ENCODE measurements around the gene SH3TC1. TPM values are rescaled to one million over a fixed set of nuclear protein-coding genes. Genes with fewer than 3 reads are reported as not detected.

Gene SH3TC1
- total RNA-seq, 4 donors from 2014 or later, result 9.6 to 12.9 (median 12.6) TPM

DNA sequence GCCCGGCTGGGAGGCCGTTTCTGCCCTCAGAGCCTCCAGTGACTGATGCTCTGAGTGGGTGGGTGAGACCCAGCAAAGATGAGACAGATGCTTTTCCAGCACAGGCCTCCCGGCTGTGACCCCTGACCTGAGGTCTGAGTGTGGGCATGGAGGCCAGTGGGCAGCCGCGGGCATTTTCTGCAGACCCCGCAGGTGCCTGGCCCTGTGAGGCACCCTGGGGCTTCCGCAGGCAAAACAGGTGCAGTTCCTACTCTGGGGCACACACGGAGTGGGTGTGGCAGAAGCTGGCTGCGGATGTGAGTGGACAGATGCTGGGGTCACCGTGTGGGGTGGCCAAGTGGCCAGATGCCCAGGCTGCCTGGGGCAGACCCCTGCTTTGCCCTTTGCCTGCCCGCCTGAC, 85.3 kb downstream of the SH3TC1 start:
- ATAC-seq, result no peak
- Histone ChIP-seq H3K9me3 (no peaks in the 10 kb centered on the region), H3K27ac (no peak overlapping the region), H3K36me3 (peaks cover 0 to 3% of the 10 kb centered on the region in 2 donors), H3K27me3 (no peaks in the 10 kb centered on the region), H3K4me3 (no peak overlapping the region), H3K4me1 (peaks cover 0 to 31% (median 0%) of the 10 kb centered on the region in 3 donors)
- WGBS, 2 donors (ENCODE audit: low coverage in 1 of 2), result 100% methylated on average over 1 of the region's 11 CpGs; no CpG with 5 or more reads in 1 of the 2 donors
- TF ChIP-seq, protein P1, sequence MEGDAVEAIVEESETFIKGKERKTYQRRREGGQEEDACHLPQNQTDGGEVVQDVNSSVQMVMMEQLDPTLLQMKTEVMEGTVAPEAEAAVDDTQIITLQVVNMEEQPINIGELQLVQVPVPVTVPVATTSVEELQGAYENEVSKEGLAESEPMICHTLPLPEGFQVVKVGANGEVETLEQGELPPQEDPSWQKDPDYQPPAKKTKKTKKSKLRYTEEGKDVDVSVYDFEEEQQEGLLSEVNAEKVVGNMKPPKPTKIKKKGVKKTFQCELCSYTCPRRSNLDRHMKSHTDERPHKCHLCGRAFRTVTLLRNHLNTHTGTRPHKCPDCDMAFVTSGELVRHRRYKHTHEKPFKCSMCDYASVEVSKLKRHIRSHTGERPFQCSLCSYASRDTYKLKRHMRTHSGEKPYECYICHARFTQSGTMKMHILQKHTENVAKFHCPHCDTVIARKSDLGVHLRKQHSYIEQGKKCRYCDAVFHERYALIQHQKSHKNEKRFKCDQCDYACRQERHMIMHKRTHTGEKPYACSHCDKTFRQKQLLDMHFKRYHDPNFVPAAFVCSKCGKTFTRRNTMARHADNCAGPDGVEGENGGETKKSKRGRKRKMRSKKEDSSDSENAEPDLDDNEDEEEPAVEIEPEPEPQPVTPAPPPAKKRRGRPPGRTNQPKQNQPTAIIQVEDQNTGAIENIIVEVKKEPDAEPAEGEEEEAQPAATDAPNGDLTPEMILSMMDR (IDR thresholded peaks at IDR 0.05), result no peak
- TF ChIP-seq EP300 (IDR thresholded peaks at IDR 0.05) (no peak), POLR2A (IDR thresholded peaks at IDR 0.05) (no peak), POLR2AphosphoS5 (IDR thresholded peaks at IDR 0.05) (no peak)

DNA sequence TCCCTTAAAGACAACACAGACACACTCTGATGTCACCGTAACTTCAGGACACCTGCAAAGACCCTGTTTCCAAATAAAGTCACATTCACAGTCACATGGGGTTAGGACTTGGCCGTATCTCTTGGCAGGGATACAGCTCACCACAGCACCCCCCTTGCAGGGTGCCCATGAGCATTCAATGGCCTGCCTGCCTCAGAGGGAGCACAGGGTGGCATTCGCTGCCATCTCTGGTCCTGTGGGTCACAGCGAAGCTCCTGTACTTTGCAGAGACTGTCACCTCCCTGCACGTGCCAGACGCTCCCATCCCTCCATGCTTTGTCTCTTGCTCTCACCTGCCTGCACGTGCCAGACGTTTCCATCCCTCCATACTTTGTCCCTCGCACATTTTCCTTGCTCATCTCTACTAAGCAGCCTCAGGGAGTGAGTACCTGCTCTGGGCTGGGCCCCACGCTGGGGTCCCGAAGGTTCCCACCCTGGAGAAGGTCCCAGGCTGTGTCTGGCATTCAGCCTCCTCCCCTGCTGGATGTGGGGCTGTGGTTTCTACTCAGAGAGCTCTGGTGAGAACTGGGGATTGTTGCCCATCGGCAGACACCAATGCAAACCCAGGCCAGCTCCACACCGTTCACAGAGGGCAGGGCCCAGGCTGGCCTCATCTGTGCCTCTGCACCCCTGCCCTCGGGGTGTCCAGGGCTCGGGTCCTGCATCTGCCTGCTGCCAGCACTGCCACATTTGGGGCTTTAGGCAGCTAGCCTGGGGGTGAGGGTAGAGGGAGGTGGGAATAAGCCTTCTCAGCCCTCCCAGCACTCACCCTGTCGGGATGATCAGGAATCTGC, 86.3 kb downstream of the SH3TC1 start:
- no peak for ATAC-seq
- Histone ChIP-seq H3K27ac (no peak overlapping the region), H3K9me3 (no peaks in the 10 kb centered on the region), H3K27me3 (no peaks in the 10 kb centered on the region), H3K4me3 (no peak overlapping the region), H3K4me1 (peaks cover 0 to 21% (median 0%) of the 10 kb centered on the region in 3 donors), H3K36me3 (peaks cover 0 to 13% of the 10 kb centered on the region in 2 donors)
- 74 to 90% methylated on average over 7 to 9 of the region's 16 CpGs for WGBS, 2 donors (ENCODE audit: low coverage in 1 of 2)
- TF ChIP-seq, protein P1 (IDR thresholded peaks at IDR 0.05), result no peak
- TF ChIP-seq EP300 (IDR thresholded peaks at IDR 0.05) (no peak), POLR2AphosphoS5 (IDR thresholded peaks at IDR 0.05) (no peak), POLR2A (IDR thresholded peaks at IDR 0.05) (no peak)

DNA sequence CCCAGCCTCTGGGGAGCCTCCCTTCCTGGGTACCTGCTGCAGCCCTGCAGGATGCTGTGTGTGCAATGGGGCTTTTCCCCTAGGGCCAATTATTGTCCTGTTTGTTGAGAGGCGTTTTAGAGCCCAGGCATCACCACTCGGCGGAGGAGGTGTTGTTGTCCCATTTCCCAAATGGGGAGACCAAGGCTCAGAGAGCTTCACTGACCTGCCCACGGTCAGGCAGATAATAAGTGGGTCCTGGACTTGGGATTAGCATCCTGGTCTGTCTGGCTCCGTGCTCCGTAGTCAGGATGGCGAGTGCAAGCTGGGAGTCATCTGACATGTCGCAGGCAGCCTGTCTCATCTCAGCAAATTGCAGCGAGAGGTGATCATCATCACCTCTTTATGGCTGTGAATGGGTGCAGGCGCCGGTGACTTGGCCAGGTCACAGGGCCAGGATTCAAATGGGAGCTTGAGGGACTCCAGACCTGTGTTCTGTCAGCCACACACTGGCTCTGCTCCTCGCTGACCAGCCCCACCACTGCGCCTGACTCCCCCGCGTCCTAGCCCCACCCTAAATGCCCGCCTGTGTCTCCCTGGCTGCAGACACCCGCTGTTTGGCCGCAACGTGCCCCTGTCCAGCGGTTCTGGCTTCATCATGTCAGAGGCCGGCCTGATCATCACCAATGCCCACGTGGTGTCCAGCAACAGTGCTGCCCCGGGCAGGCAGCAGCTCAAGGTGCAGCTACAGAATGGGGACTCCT, 87.1 kb downstream of the SH3TC1 start:
- TF ChIP-seq POLR2AphosphoS5 (IDR thresholded peaks at IDR 0.05), result no peak
- TF ChIP-seq, protein P1 (IDR thresholded peaks at IDR 0.05), result no peak
- TF ChIP-seq POLR2A (IDR thresholded peaks at IDR 0.05), result no peak
- Histone ChIP-seq H3K4me1 (peaks cover 0 to 13% (median 0%) of the 10 kb centered on the region in 3 donors), H3K9me3 (no peaks in the 10 kb centered on the region), H3K36me3 (peaks cover 0 to 21% of the 10 kb centered on the region in 2 donors), H3K27me3 (no peaks in the 10 kb centered on the region), H3K4me3 (no peak overlapping the region), H3K27ac (no peak overlapping the region)
- WGBS, 2 donors (ENCODE audit: low coverage in 1 of 2), result no CpG with 5 or more reads among the region's 23 CpGs
- ATAC-seq, result no peak

DNA sequence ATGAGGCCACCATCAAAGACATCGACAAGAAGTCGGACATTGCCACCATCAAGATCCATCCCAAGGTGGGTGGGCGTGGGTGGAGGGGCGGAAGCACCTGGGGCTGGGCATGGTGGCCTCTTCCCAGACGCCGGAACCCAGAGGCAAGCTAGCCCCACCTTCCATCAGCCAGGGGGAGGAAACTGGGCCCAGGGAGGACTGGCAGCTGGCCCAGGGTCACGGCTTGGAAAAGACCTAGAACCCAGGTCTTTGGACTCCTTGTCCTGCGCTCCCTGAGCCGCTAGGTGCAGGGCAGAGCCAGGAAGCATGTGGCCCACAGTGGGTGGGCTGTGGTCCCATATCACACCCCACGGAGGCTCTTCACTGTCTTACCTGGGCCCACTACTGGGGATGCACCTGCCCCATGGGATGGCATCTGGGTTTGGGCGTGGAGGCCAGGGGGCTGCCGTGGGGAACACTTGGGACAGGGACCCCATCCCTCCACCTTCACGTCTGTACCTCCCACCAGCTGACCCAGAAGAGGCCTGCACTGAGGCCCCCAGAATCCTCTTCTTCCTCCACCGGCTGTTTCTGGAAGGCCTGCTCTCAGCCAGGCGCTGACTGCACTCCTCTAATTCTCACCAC, 87.7 kb downstream of the SH3TC1 start:
- no peaks in the 10 kb centered on the region for H3K27me3 ChIP-seq
- H3K4me1 ChIP-seq, result peaks cover 0 to 6% (median 0%) of the 10 kb centered on the region in 3 donors
- ATAC-seq, result no peak
- H3K27ac ChIP-seq, result no peak overlapping the region
- H3K36me3 ChIP-seq, result peaks cover 0 to 28% of the 10 kb centered on the region in 2 donors
- no peak overlapping the region for H3K4me3 ChIP-seq
- WGBS, 2 donors (ENCODE audit: low coverage in 1 of 2), result 80% methylated on average over 1 of the region's 15 CpGs; no CpG with 5 or more reads in 1 of the 2 donors
- H3K9me3 ChIP-seq, result no peaks in the 10 kb centered on the region
- TF ChIP-seq EP300 (IDR thresholded peaks at IDR 0.05), result no peak
- TF ChIP-seq POLR2A (IDR thresholded peaks at IDR 0.05), result no peak
- no peak for TF ChIP-seq POLR2AphosphoS5 (IDR thresholded peaks at IDR 0.05)
- TF ChIP-seq, protein P1 (IDR thresholded peaks at IDR 0.05), result no peak

All from gastroesophageal sphincter (tissue), 4 donors.